HUES64 (cell line): ENCODE data around the gene ADGRB2.

Experiments
- H3K27ac ChIP-seq: 2 replicates; pipeline ENCODE4 v1.7.0; 2013; ENCODE audit warnings: low read depth, low read length, inconsistent platforms
- H3K27me3 ChIP-seq: 2 replicates; pipeline ENCODE4 v1.6.1; 2013; ENCODE audit warnings: mild to moderate bottlenecking, low read length; ENCODE audit not compliant: insufficient read depth
- H3K36me3 ChIP-seq: 2 replicates; pipeline ENCODE4 v1.6.1; 2013; ENCODE audit warnings: mild to moderate bottlenecking, low read length; ENCODE audit not compliant: insufficient read depth
- H3K4me1 ChIP-seq: 2 replicates; pipeline ENCODE4 v1.6.1; 2013; ENCODE audit warnings: mild to moderate bottlenecking, low read length, moderate library complexity; ENCODE audit not compliant: insufficient read depth
- H3K4me3 ChIP-seq: 2 replicates; pipeline ENCODE4 v1.5.1; 2013; ENCODE audit warnings: mild to moderate bottlenecking, low read length, moderate library complexity
- H3K9ac ChIP-seq: 2 replicates; pipeline ENCODE4 v1.6.1; 2013; ENCODE audit warnings: mild to moderate bottlenecking, low read depth, low read length
- H3K9me3 ChIP-seq: 2 replicates; pipeline ENCODE4 v1.6.1; 2013; ENCODE audit warnings: low read depth, low read length; ENCODE audit not compliant: insufficient read depth
- WGBS: fragments of 150-250, 120-280 bp; methylation state at CpG from one replicate; pipeline ENCODE4 v1.1.7; 2013; ENCODE audit warnings: missing lambda C conversion rate; 5-methylcytosine and 5-hydroxymethylcytosine counted together

The ADGRB2 gene

GRCh38 chr1:31761883-31762282, 2.3 kb downstream of the ADGRB2 start:
- Histone ChIP-seq H3K27me3 (peaks cover 33% of the 10 kb centered on the region), H3K4me3 (no peak overlapping the region), H3K9ac (no peak overlapping the region), H3K9me3 (no peaks in the 10 kb centered on the region), H3K4me1 (peaks cover 28% of the 10 kb centered on the region), H3K36me3 (no peaks in the 10 kb centered on the region), H3K27ac (no peak overlapping the region)
- 56% methylated on average over 4 of the region's 6 CpGs for WGBS

- Histone ChIP-seq H3K9me3 (no peaks in the 10 kb centered on the region), H3K36me3 (no peaks in the 10 kb centered on the region), H3K27me3 (peaks cover 33% of the 10 kb centered on the region), H3K4me1 (peaks cover 28% of the 10 kb centered on the region), H3K4me3 (peak overlapping the region; percentile 85), H3K9ac (peak overlapping the region; percentile 72), H3K27ac (peak overlapping the region; percentile 74)
- WGBS, result under 1% methylated on average over 63 of the region's 63 CpGs
These were observed 3.4 kb downstream of the ADGRB2 start for GRCh38 chr1:31760471-31761470.

GRCh38 chr1:31759298-31760023, 4.7 kb downstream of the ADGRB2 start:
- 54% methylated on average over 10 of the region's 10 CpGs for WGBS
- H3K27me3 ChIP-seq, result peaks cover 26% of the 10 kb centered on the region
- H3K9me3 ChIP-seq, result no peaks in the 10 kb centered on the region
- H3K4me3 ChIP-seq, result peak overlapping the region; percentile 85; the same call in 1 of the 2 replicates
- H3K27ac ChIP-seq, result no peak overlapping the region
- H3K4me1 ChIP-seq, result peaks cover 28% of the 10 kb centered on the region
- H3K9ac ChIP-seq, result no peak overlapping the region
- H3K36me3 ChIP-seq, result no peaks in the 10 kb centered on the region

- 83% methylated on average over 7 of the region's 7 CpGs for WGBS
- Histone ChIP-seq H3K9me3 (no peaks in the 10 kb centered on the region), H3K4me3 (no peak overlapping the region), H3K27ac (no peak overlapping the region), H3K4me1 (peaks cover 28% of the 10 kb centered on the region), H3K9ac (no peak overlapping the region), H3K36me3 (no peaks in the 10 kb centered on the region), H3K27me3 (peaks cover 24% of the 10 kb centered on the region)
These were observed 5.3 kb downstream of the ADGRB2 start for GRCh38 chr1:31758823-31759222.

GRCh38 chr1:31757989-31758388, 6.2 kb downstream of the ADGRB2 start:
- H3K9ac ChIP-seq, result no peak overlapping the region
- no peak overlapping the region for H3K27ac ChIP-seq
- peaks cover 28% of the 10 kb centered on the region for H3K4me1 ChIP-seq
- no peak overlapping the region for H3K4me3 ChIP-seq
- H3K9me3 ChIP-seq, result no peaks in the 10 kb centered on the region
- H3K27me3 ChIP-seq, result peaks cover 16% of the 10 kb centered on the region
- H3K36me3 ChIP-seq, result no peaks in the 10 kb centered on the region
- WGBS, result 92% methylated on average over 6 of the region's 6 CpGs

GRCh38 chr1:31757204-31757679, 6.9 kb downstream of the ADGRB2 start:
- H3K4me1 ChIP-seq, result peaks cover 31% of the 10 kb centered on the region
- no peak overlapping the region for H3K4me3 ChIP-seq
- H3K27me3 ChIP-seq, result peaks cover 9% of the 10 kb centered on the region
- H3K9ac ChIP-seq, result no peak overlapping the region
- H3K9me3 ChIP-seq, result no peaks in the 10 kb centered on the region
- 94% methylated on average over 8 of the region's 8 CpGs for WGBS
- H3K36me3 ChIP-seq, result no peaks in the 10 kb centered on the region
- H3K27ac ChIP-seq, result no peak overlapping the region

- 91% methylated on average over 13 of the region's 13 CpGs for WGBS
- peaks cover 3% of the 10 kb centered on the region for H3K27me3 ChIP-seq
- H3K36me3 ChIP-seq, result no peaks in the 10 kb centered on the region
- no peak overlapping the region for H3K4me3 ChIP-seq
- peaks cover 32% of the 10 kb centered on the region for H3K4me1 ChIP-seq
- H3K9me3 ChIP-seq, result no peaks in the 10 kb centered on the region
- no peak overlapping the region for H3K9ac ChIP-seq
- no peak overlapping the region for H3K27ac ChIP-seq
These were observed 7.6 kb downstream of the ADGRB2 start for GRCh38 chr1:31756578-31756977.

- WGBS, result 90% methylated on average over 30 of the region's 30 CpGs
These were observed 8.2 kb downstream of the ADGRB2 start for GRCh38 chr1:31755850-31756492.

GRCh38 chr1:31755197-31755611, 8.9 kb downstream of the ADGRB2 start:
- Histone ChIP-seq H3K9me3 (no peaks in the 10 kb centered on the region), H3K4me3 (no peak overlapping the region), H3K9ac (no peak overlapping the region), H3K36me3 (no peaks in the 10 kb centered on the region), H3K4me1 (peaks cover 26% of the 10 kb centered on the region), H3K27me3 (no peaks in the 10 kb centered on the region), H3K27ac (no peak overlapping the region)
- 87% methylated on average over 9 of the region's 9 CpGs for WGBS

More at GRCh38 chr1:31755850-31756492, 8.2 kb downstream of the ADGRB2 start:
- H3K9ac ChIP-seq, result no peak overlapping the region
- no peak overlapping the region for H3K27ac ChIP-seq
- H3K27me3 ChIP-seq, result no peaks in the 10 kb centered on the region
- no peaks in the 10 kb centered on the region for H3K9me3 ChIP-seq
- no peak overlapping the region for H3K4me3 ChIP-seq
- H3K36me3 ChIP-seq, result no peaks in the 10 kb centered on the region
- H3K4me1 ChIP-seq, result peaks cover 27% of the 10 kb centered on the region

- peaks cover 18% of the 10 kb centered on the region for H3K4me1 ChIP-seq
- no peak overlapping the region for H3K9ac ChIP-seq
- H3K4me3 ChIP-seq, result no peak overlapping the region
- no peaks in the 10 kb centered on the region for H3K9me3 ChIP-seq
- no peak overlapping the region for H3K27ac ChIP-seq
- no peaks in the 10 kb centered on the region for H3K36me3 ChIP-seq
- 96% methylated on average over 15 of the region's 15 CpGs for WGBS
- H3K27me3 ChIP-seq, result no peaks in the 10 kb centered on the region
These were observed 9.7 kb downstream of the ADGRB2 start for GRCh38 chr1:31754397-31754796.
